HL-60 (cell line): ENCODE results near the gene ADAMTS2.

Source experiments
- DNase-seq, 2 experiments: peaks; one replicate each; pipeline ENCODE4 v3.0.0-alpha.2; 2010 to 2020; ENCODE audit warnings: low read depth in 1 of 2, low spot score in 1 of 2
- H3K27ac ChIP-seq: fragments of 250-450 bp; sonication (Bioruptor Pico); replicated peaks from 2 replicates; pipeline ENCODE4 v1.5.1; 2020; ENCODE audit warnings: mild to moderate bottlenecking, moderate library complexity
- H3K27me3 ChIP-seq: fragments of 250-450 bp; sonication (Bioruptor Pico); 2 replicates; pipeline ENCODE4 v1.5.1; 2021; ENCODE audit warnings: mild to moderate bottlenecking, moderate library complexity; ENCODE audit not compliant: insufficient read depth, poor library complexity, severe bottlenecking
- H3K4me3 ChIP-seq: replicated peaks from 2 replicates; pipeline ENCODE4 v1.5.1; 2011; ENCODE audit warnings: mild to moderate bottlenecking, control low read depth, low read length; ENCODE audit not compliant: insufficient read depth
- GABPA ChIP-seq: IDR thresholded peaks from 2 replicates; pipeline ENCODE4 v1.6.1; 2012; ENCODE audit warnings: low read depth
- POLR2AphosphoS5 ChIP-seq: IDR thresholded peaks from 2 replicates; pipeline ENCODE4 v1.6.1; 2012; ENCODE audit warnings: low read depth
- SPI1 ChIP-seq: IDR thresholded peaks from 2 replicates; pipeline ENCODE4 v1.6.1; 2012; ENCODE audit warnings: low read depth, mild to moderate bottlenecking, borderline replicate concordance
- TF ChIP-seq, protein P1 (sequence below): IDR thresholded peaks from one replicate; pipeline ENCODE4 v1.5.1; 2011; ENCODE audit warnings: low read length, control low read depth, inconsistent platforms; ENCODE audit not compliant: insufficient read depth
- TF ChIP-seq, protein P2 (sequence below): IDR thresholded peaks from 2 replicates; pipeline ENCODE4 v1.6.1; 2012; ENCODE audit warnings: low read depth; ENCODE audit not compliant: insufficient replicate concordance

Gene ADAMTS2

DNA sequence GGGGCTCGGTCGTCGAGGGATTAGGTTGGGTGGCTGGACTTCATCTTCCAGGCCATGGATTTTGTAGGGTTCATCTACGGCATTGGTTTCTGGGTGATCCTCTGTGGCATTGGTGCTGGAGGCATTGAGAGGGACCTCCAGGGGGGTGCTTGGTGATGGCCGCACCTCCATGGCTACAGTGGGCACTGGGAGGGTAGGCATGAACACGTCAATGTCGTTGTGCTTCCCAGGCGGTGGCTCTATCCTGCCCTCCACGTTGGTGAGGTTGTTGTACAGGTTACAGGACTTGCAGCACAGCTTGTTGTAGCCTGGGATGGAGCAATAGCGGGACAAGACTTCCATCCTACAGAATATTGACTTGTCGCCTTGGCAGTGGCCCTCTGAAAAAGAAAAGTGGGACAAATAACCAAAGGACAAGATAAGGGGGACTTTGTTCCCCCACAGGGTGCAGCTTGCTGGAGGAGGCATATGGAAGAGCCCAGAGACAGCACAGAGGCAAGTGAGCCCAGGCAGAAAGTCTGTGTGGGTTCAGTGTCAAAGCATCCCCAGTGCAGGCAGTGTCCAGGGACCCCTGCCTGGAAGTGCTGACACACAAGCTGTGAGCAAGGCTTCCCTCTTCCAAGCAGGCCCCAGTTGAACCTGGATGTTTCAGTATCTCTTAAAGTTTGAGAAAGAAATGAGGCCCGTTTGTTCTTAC, 231.2 kb downstream of the ADAMTS2 start:
- Histone ChIP-seq H3K27me3 (no peaks in the 10 kb centered on the region), H3K27ac (no peak overlapping the region), H3K4me3 (no peak overlapping the region)
- TF ChIP-seq POLR2AphosphoS5, result no peak
- no peak for TF ChIP-seq GABPA
- TF ChIP-seq, protein P1, sequence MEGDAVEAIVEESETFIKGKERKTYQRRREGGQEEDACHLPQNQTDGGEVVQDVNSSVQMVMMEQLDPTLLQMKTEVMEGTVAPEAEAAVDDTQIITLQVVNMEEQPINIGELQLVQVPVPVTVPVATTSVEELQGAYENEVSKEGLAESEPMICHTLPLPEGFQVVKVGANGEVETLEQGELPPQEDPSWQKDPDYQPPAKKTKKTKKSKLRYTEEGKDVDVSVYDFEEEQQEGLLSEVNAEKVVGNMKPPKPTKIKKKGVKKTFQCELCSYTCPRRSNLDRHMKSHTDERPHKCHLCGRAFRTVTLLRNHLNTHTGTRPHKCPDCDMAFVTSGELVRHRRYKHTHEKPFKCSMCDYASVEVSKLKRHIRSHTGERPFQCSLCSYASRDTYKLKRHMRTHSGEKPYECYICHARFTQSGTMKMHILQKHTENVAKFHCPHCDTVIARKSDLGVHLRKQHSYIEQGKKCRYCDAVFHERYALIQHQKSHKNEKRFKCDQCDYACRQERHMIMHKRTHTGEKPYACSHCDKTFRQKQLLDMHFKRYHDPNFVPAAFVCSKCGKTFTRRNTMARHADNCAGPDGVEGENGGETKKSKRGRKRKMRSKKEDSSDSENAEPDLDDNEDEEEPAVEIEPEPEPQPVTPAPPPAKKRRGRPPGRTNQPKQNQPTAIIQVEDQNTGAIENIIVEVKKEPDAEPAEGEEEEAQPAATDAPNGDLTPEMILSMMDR, result no peak
- TF ChIP-seq, protein P2, sequence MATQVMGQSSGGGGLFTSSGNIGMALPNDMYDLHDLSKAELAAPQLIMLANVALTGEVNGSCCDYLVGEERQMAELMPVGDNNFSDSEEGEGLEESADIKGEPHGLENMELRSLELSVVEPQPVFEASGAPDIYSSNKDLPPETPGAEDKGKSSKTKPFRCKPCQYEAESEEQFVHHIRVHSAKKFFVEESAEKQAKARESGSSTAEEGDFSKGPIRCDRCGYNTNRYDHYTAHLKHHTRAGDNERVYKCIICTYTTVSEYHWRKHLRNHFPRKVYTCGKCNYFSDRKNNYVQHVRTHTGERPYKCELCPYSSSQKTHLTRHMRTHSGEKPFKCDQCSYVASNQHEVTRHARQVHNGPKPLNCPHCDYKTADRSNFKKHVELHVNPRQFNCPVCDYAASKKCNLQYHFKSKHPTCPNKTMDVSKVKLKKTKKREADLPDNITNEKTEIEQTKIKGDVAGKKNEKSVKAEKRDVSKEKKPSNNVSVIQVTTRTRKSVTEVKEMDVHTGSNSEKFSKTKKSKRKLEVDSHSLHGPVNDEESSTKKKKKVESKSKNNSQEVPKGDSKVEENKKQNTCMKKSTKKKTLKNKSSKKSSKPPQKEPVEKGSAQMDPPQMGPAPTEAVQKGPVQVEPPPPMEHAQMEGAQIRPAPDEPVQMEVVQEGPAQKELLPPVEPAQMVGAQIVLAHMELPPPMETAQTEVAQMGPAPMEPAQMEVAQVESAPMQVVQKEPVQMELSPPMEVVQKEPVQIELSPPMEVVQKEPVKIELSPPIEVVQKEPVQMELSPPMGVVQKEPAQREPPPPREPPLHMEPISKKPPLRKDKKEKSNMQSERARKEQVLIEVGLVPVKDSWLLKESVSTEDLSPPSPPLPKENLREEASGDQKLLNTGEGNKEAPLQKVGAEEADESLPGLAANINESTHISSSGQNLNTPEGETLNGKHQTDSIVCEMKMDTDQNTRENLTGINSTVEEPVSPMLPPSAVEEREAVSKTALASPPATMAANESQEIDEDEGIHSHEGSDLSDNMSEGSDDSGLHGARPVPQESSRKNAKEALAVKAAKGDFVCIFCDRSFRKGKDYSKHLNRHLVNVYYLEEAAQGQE, result no peak
- TF ChIP-seq SPI1, result no peak
- DNase-seq, result no peak

DNA sequence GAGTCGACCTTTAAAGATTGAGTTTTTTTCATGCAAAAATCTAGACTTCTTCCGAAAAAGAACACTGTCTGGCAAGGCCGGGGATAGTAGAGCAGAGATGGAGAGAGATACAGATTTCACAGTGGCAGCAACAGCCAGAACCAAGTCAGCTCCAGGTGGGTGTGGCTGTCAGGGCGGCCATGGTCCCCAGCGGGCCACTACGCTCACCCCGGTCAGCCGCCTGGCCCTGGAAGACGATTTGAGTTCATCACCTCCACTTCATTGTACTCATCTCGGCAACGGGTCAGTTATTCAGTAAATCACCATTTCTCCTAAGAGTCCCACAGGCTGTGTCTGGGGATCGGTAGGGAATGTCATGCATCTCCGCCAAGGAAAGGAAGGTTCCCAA, 232.1 kb downstream of the ADAMTS2 start:
- H3K27me3 ChIP-seq, result no peaks in the 10 kb centered on the region
- TF ChIP-seq, protein P2, result no peak
- TF ChIP-seq POLR2AphosphoS5, result no peak
- no peak for TF ChIP-seq SPI1
- no peak for TF ChIP-seq GABPA
- TF ChIP-seq, protein P1, result no peak
- no peak for DNase-seq
- H3K27ac ChIP-seq, result no peak overlapping the region
- no peak overlapping the region for H3K4me3 ChIP-seq

DNA sequence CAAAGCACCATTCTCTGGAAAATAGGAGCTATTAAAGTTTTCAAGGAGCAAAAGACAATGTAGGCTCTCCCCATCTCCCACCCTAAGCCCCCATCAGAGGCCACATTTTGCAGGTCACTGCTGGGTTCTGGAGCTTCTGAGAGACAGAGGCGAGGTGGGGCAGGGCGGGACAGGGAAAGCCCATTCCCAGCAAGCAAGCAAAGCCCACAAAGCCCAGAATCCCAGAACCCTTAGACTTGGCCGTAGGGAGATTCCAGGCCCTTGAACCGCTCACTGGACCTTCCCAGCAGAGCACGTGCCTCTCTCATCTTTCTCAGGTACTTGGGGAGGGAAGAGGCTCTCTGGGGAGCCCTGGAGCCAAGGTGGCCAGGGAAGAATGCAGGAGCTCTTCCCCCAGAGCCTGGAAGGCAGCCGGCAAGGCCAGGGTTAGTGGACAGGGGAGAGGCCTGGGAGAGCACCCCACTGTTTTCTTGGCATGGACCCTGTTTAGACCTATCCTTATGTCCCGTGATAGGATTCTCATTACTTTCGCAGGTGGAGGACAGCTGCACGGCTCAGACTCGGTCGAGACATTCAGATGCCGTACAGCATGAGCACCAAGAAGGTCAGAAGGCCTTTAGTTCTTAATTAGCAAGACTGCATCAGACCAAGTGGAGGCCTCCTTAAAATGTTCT, 232.7 kb downstream of the ADAMTS2 start:
- Histone ChIP-seq H3K27ac (no peak overlapping the region), H3K27me3 (no peaks in the 10 kb centered on the region), H3K4me3 (no peak overlapping the region)
- TF ChIP-seq, protein P2, result no peak
- TF ChIP-seq, protein P1, result no peak
- TF ChIP-seq GABPA, result no peak
- no peak for TF ChIP-seq SPI1
- no peak for TF ChIP-seq POLR2AphosphoS5
- DNase-seq, result no peak
